DOHH2 (cell line): Measurements from ENCODE around the gene MAPKAPK2.

Source experiments
- H3F3A ChIP-seq: fragments of 200-600 bp; sonication (generic), shearing (Covaris generic); 2 replicates; pipeline ENCODE4 v1.6.0; 2016; ENCODE audit warnings: antibody characterized with exemption, mild to moderate bottlenecking; ENCODE audit not compliant: control insufficient read depth, insufficient read depth
- H3K27ac ChIP-seq: fragments of 200-600 bp; sonication (generic); 2 replicates; pipeline ENCODE4 v1.5.1; 2014; ENCODE audit warnings: low read depth, mild to moderate bottlenecking, low read length, moderate library complexity
- H3K27me3 ChIP-seq: fragments of 200-600 bp; sonication (generic); 2 replicates; pipeline ENCODE4 v1.6.1; 2014; ENCODE audit warnings: mild to moderate bottlenecking, low read length, mixed read lengths; ENCODE audit not compliant: control insufficient read depth
- H3K36me3 ChIP-seq: fragments of 200-600 bp; sonication (generic); 2 replicates; pipeline ENCODE4 v1.6.1; 2014; ENCODE audit warnings: mild to moderate bottlenecking, low read length, moderate library complexity, mixed read lengths; ENCODE audit not compliant: control insufficient read depth
- H3K4me1 ChIP-seq: fragments of 200-600 bp; sonication (generic); 2 replicates; pipeline ENCODE4 v1.6.1; 2014; ENCODE audit warnings: mild to moderate bottlenecking, low read length, mixed read lengths; ENCODE audit not compliant: control insufficient read depth
- H3K4me2 ChIP-seq: fragments of 200-600 bp; sonication (generic); 2 replicates; pipeline ENCODE4 v1.6.0; 2014; ENCODE audit warnings: mild to moderate bottlenecking, low read length, moderate library complexity
- H3K4me3 ChIP-seq: fragments of 200-600 bp; sonication (generic); 2 replicates; pipeline ENCODE4 v1.5.1; 2014; ENCODE audit warnings: mild to moderate bottlenecking, low read length, mixed read lengths
- H3K79me2 ChIP-seq: fragments of 200-600 bp; sonication (generic); 2 replicates; pipeline ENCODE4 v1.6.1; 2014; ENCODE audit warnings: mild to moderate bottlenecking, low read length, mixed read lengths; ENCODE audit not compliant: control insufficient read depth
- H3K9me2 ChIP-seq: fragments of 200-600 bp; sonication (generic); replicated peaks from 2 replicates; pipeline ENCODE4 v1.6.1; 2014; ENCODE audit warnings: mild to moderate bottlenecking, low read length, mixed read lengths; ENCODE audit not compliant: control insufficient read depth
- H3K9me3 ChIP-seq: fragments of 200-600 bp; sonication (generic); 2 replicates; pipeline ENCODE4 v1.6.1; 2014; ENCODE audit warnings: antibody characterized with exemption, low read length, mixed read lengths; ENCODE audit not compliant: control insufficient read depth, insufficient read depth
- H4K20me1 ChIP-seq: fragments of 200-600 bp; sonication (generic); 2 replicates; pipeline ENCODE4 v1.6.0; 2014; ENCODE audit warnings: low read depth, mild to moderate bottlenecking, antibody characterized with exemption, low read length, moderate library complexity; ENCODE audit not compliant: control insufficient read depth, insufficient read depth
- CTCF ChIP-seq: fragments of 200-600 bp; sonication (generic); IDR thresholded peaks from one replicate; pipeline ENCODE4 v1.5.1; 2014; ENCODE audit warnings: antibody characterized with exemption, mild to moderate bottlenecking, low read depth, low read length; ENCODE audit not compliant: poor library complexity, severe bottlenecking
- EZH2phosphoT487 ChIP-seq: fragments of 200-600 bp; sonication (generic); IDR thresholded peaks from 2 replicates; pipeline ENCODE4 v1.6.1; 2017; ENCODE audit warnings: borderline replicate concordance, mild to moderate bottlenecking, antibody characterized with exemption, low read length, moderate library complexity, mixed read lengths

MAPKAPK2 gene

GRCh38 chr1:206682111-206682510 lies 2.6 kb upstream of the MAPKAPK2 start:
- H3K4me2 ChIP-seq: peak overlapping the region; percentile 68
- no peaks in the 10 kb centered on the region for H4K20me1 ChIP-seq
- TF ChIP-seq CTCF (no peak), EZH2phosphoT487 (no peak)
- peak overlapping the region; percentile 24 for H3K27ac ChIP-seq
- H3K27me3 ChIP-seq: no peaks in the 10 kb centered on the region
- H3K9me3 ChIP-seq: no peaks in the 10 kb centered on the region
- H3K4me3 ChIP-seq: peak overlapping the region; percentile 47
- peaks cover 15% of the 10 kb centered on the region for H3K79me2 ChIP-seq
- peaks cover 76% of the 10 kb centered on the region for H3K4me1 ChIP-seq
- no peaks in the 10 kb centered on the region for H3K9me2 ChIP-seq
- no peaks in the 10 kb centered on the region for H3K36me3 ChIP-seq
- peaks cover 32% of the 10 kb centered on the region for H3F3A ChIP-seq

- Histone ChIP-seq H3F3A (peaks cover 31% of the 10 kb centered on the region), H3K36me3 (no peaks in the 10 kb centered on the region), H4K20me1 (no peaks in the 10 kb centered on the region), H3K4me2 (peak overlapping the region; percentile 68), H3K27me3 (no peaks in the 10 kb centered on the region), H3K9me3 (no peaks in the 10 kb centered on the region), H3K79me2 (peaks cover 27% of the 10 kb centered on the region), H3K4me3 (no peak overlapping the region), H3K4me1 (peaks cover 76% of the 10 kb centered on the region), H3K27ac (no peak overlapping the region), H3K9me2 (no peaks in the 10 kb centered on the region)
- TF ChIP-seq CTCF: no peak
- TF ChIP-seq EZH2phosphoT487: no peak
Measured at GRCh38 chr1:206683313-206683712, 1.4 kb upstream of the MAPKAPK2 start.

DNA sequence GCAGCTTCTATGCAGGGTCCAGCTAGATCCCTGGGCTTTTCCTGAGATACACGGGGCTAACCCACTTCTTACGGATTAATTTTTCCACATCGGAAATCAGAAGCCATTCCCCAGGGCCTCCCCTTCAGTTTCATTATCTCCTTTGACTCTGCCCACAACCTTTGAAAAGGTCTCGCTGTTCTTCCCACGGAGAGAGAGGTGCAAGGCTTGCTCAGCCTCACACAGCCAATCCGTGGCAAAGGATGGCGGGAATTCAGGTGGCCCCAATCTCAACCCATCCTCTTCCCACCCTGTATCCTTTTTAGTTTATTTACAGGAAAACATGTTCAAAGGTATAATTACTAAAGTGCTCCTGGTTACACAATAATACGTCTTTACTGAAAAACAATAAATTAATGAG lies 702 bp upstream of the MAPKAPK2 start:
- H3K4me1 ChIP-seq: peaks cover 69% of the 10 kb centered on the region
- no peaks in the 10 kb centered on the region for H3K27me3 ChIP-seq
- peaks cover 32% of the 10 kb centered on the region for H3K79me2 ChIP-seq
- no peaks in the 10 kb centered on the region for H3K36me3 ChIP-seq
- H3K4me3 ChIP-seq: peak overlapping the region; percentile 60; the same call in 1 of the 2 replicates
- no peak for TF ChIP-seq EZH2phosphoT487
- TF ChIP-seq CTCF: no peak
- peak overlapping the region; percentile 74 for H3K4me2 ChIP-seq
- peaks cover 29% of the 10 kb centered on the region for H3F3A ChIP-seq
- H3K9me2 ChIP-seq: no peaks in the 10 kb centered on the region
- H4K20me1 ChIP-seq: no peaks in the 10 kb centered on the region
- no peaks in the 10 kb centered on the region for H3K9me3 ChIP-seq
- H3K27ac ChIP-seq: no peak overlapping the region

DNA sequence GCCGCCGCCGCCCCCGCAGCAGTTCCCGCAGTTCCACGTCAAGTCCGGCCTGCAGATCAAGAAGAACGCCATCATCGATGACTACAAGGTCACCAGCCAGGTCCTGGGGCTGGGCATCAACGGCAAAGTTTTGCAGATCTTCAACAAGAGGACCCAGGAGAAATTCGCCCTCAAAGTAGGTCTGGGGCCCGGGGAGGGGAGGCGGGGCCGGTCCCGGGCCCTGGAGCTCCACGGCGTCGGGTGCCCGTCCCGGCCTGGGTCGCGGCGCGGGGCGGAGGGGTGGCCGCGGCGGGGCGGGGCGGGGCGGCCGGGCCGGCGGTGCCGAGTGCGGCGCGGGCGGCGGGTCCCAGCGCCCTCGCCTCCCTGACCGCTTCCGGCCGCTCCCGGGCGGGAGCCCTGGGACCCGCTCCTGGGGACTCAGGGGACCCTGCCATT lies 646 bp downstream of the MAPKAPK2 start:
- Histone ChIP-seq H3K27me3 (no peaks in the 10 kb centered on the region), H3K27ac (peak overlapping the region; percentile 57)

More for the DNA sequence above, 646 bp downstream of the MAPKAPK2 start:
- Histone ChIP-seq H3K79me2 (peaks cover 45% of the 10 kb centered on the region), H4K20me1 (no peaks in the 10 kb centered on the region), H3K9me3 (no peaks in the 10 kb centered on the region), H3K4me2 (peak overlapping the region; percentile 84), H3F3A (peaks cover 23% of the 10 kb centered on the region), H3K36me3 (no peaks in the 10 kb centered on the region), H3K9me2 (no peaks in the 10 kb centered on the region), H3K4me3 (peak overlapping the region; percentile 81), H3K4me1 (peaks cover 56% of the 10 kb centered on the region)
- no peak for TF ChIP-seq CTCF
- no peak for TF ChIP-seq EZH2phosphoT487
